ENCODE results near the gene COPS9. TPM values are rescaled to one million over a fixed set of nuclear protein-coding genes. Genes with fewer than 3 reads are reported as not detected.

COPS9 gene
- total RNA-seq, 2 donors from 2014 or later, result 170 to 184 TPM

DNA sequence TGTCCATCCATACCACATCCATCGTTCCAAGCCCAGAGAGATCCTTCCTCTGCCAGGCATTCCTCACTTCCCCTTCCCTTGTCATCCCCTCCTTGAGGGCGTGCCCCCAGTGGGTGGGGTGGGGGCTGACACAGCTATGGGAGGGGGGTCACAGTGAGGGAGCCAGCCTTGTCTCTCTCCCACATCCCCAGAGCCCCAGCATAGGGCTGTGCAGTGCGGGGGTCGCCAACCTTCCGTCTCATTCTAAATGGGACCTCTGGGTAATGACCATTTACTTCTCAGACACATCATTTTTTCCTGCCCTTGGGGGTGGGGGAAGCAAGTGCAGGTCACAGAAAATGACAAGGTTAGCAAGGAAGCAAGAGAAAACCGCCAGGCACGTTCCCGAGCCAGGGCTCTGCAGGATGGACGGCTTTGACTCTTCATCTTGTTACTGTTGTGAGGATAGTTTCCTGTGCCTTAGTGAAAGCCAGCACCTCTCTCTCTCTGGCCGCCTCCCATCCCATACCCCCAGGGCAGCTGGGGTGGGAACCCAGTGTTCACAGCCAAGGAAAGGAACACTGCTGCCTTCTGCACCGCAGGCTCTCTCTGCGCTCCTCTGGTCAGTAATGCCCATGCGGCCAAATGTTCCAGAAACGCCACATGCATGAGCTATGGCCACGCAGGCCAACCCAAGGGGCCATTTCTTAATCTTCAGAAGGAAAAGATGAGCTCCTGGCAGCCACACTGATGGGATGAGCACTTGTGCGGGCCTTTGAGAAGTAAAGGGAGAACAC, 27.0 kb upstream of the COPS9 start:
- Histone ChIP-seq H3K9me3 (no peaks in the 10 kb centered on the region), H3K4me3 (no peak overlapping the region), H3K36me3 (replicated peaks in 1 of 2; ENCODE audit: insufficient read depth in 1 of 2, low read depth in 2 of 2) (no peaks in the 10 kb centered on the region), H3K27ac (no peak overlapping the region), H3K4me1 (no peaks in the 10 kb centered on the region), H3K27me3 (no peaks in the 10 kb centered on the region)
- ATAC-seq (no peak), DNase-seq (no peak)
- 56 to 57% methylated on average over 12 to 16 of the region's 16 CpGs for WGBS, 2 donors
- no peak for TF ChIP-seq POLR2A (IDR thresholded peaks at IDR 0.05)
- intact Hi-C loops (cut with DNase I), result no loop called here

DNA sequence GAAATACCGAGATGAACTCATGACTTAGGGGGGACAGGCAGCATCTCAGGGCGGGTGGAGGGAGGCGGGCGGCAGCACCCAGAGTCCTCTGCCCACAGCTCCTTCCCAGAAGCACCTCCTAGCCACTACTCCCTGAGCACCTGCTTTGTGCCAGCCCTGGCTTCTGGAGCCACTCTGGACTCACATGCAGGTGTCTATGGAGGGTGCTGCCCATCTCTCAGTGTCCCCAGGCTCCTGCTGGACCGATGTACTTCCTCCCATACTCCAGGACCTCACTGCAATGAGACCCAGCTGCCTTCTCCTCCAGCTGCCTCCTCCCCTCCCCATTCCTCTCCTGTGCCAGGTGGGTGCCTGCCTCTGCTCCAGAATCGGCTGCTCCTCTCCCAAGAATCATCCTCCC, 26.4 kb upstream of the COPS9 start:
- Histone ChIP-seq H3K27ac (no peak overlapping the region), H3K27me3 (no peaks in the 10 kb centered on the region), H3K36me3 (replicated peaks in 1 of 2; ENCODE audit: insufficient read depth in 1 of 2, low read depth in 2 of 2) (no peaks in the 10 kb centered on the region), H3K9me3 (no peaks in the 10 kb centered on the region), H3K4me3 (no peak overlapping the region), H3K4me1 (no peaks in the 10 kb centered on the region)
- ATAC-seq (no peak), DNase-seq (no peak)
- intact Hi-C loops (cut with DNase I), result no loop called here
- WGBS, 2 donors, result 42 to 52% methylated on average over 6 of the region's 6 CpGs
- TF ChIP-seq POLR2A (IDR thresholded peaks at IDR 0.05), result no peak
- TF ChIP-seq, protein P1, sequence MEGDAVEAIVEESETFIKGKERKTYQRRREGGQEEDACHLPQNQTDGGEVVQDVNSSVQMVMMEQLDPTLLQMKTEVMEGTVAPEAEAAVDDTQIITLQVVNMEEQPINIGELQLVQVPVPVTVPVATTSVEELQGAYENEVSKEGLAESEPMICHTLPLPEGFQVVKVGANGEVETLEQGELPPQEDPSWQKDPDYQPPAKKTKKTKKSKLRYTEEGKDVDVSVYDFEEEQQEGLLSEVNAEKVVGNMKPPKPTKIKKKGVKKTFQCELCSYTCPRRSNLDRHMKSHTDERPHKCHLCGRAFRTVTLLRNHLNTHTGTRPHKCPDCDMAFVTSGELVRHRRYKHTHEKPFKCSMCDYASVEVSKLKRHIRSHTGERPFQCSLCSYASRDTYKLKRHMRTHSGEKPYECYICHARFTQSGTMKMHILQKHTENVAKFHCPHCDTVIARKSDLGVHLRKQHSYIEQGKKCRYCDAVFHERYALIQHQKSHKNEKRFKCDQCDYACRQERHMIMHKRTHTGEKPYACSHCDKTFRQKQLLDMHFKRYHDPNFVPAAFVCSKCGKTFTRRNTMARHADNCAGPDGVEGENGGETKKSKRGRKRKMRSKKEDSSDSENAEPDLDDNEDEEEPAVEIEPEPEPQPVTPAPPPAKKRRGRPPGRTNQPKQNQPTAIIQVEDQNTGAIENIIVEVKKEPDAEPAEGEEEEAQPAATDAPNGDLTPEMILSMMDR (IDR thresholded peaks at IDR 0.05), result no peak

DNA sequence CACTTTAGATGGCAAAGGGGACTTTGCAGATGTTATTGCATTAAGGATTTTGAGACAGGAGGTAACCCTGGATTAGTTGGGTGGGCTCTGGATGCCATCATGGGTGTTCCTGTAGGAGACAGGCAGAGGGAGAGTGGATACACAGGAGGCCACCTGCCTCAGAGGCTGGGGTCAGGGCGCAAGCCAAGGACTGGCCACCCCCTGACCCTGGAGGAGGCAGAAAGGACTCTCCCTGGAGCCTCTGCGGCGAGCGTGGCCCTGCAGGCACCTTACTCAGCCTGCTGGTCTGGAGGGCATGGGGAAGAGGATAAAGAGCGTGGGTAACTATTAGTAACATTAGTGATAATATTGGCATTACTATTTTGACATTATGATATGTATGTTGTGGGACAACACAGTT, 25.9 kb upstream of the COPS9 start:
- WGBS, 2 donors, result 60 to 68% methylated on average over 5 of the region's 5 CpGs
- no peaks in the 10 kb centered on the region for H3K9me3 ChIP-seq
- H3K4me3 ChIP-seq, result no peak overlapping the region
- DNase-seq (no peak), ATAC-seq (no peak)
- TF ChIP-seq, protein P1 (IDR thresholded peaks at IDR 0.05), result no peak
- no peak for TF ChIP-seq POLR2A (IDR thresholded peaks at IDR 0.05)
- no peaks in the 10 kb centered on the region for H3K27me3 ChIP-seq
- H3K27ac ChIP-seq, result no peak overlapping the region
- intact Hi-C loops (cut with DNase I), result no loop called here
- H3K36me3 ChIP-seq (replicated peaks in 1 of 2; ENCODE audit: insufficient read depth in 1 of 2, low read depth in 2 of 2), result no peaks in the 10 kb centered on the region
- H3K4me1 ChIP-seq, result no peaks in the 10 kb centered on the region

DNA sequence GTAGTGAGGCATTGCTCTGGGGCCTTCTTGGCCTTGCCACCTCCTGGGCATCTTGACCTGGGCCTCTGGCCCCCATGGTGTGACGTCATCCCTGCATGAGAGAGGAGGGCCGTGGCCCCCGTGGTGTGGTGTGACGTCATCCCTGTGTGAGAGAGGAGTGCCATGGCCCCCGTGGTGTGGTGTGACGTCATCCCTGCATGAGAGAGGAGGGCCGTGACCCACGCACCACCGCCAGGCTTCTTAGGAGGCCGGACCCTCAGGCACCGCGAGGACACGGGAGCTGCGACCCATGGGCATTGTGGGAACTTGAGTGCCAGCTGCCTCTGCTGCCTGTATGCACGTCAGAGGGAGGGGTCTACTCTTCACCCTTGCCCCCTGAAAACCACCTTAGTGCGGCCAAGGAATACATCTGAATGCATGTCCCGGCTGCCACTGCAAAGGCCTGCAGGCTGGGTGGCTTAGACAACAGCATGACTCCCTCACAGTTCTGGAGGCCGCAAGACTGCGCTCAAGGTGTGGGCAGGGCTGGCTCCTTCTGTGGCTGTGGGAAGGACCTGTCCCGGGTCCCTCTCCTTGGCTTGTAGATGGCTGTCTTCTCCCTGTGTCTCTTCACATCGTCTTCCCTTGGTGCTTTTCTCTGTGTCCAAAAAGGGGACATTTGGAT, 25.1 kb upstream of the COPS9 start:
- 69 to 76% methylated on average over 9 to 21 of the region's 21 CpGs for WGBS, 2 donors
- ATAC-seq, result no peak
- no peaks in the 10 kb centered on the region for H3K36me3 ChIP-seq (replicated peaks in 1 of 2; ENCODE audit: insufficient read depth in 1 of 2, low read depth in 2 of 2)

More for the DNA sequence above, 25.1 kb upstream of the COPS9 start:
- no peaks in the 10 kb centered on the region for H3K9me3 ChIP-seq
- TF ChIP-seq, protein P1 (IDR thresholded peaks at IDR 0.05), result no peak
- TF ChIP-seq POLR2A (IDR thresholded peaks at IDR 0.05), result no peak
- H3K4me3 ChIP-seq, result no peak overlapping the region
- no peak for DNase-seq
- H3K4me1 ChIP-seq, result no peaks in the 10 kb centered on the region
- no peak overlapping the region for H3K27ac ChIP-seq
- H3K27me3 ChIP-seq, result no peaks in the 10 kb centered on the region
- intact Hi-C loops (cut with DNase I), result no loop called here

Data from body of pancreas (tissue), 4 donors.